PC-3 (cell line): ENCODE measurements around the gene POLR2L. TPM values are rescaled to one million over a fixed set of nuclear protein-coding genes. Genes with fewer than 3 reads are reported as not detected.
A peak's percentile ranks its signal among the peaks of the same experiment; 100 is the strongest.

Experiments
- ATAC-seq: fragments of 200-7000 bp; cut with Tn5 transposase; 2 replicates; pipeline ENCODE4 v1.9.1; 2020; ENCODE audit warnings: mild to moderate bottlenecking, moderate library complexity
- BruUV-seq: library from RNA; stranded (reverse); fragments of 400-500 nt; replicated peaks from 2 replicates; lab custom pipeline; 2021; lab: Mats Ljungman, UMichigan
- CTCF ChIA-PET: fragments of 300-600 bp; sonication (Branson Sonifier 250); formaldehyde crosslinking; loops from one replicate; lab custom pipeline; 2022; ENCODE audit warnings: antibody characterized with exemption; lab: Charles Lee
- POLR2A ChIA-PET: fragments of 300-600 bp; sonication (Branson Sonifier 250); formaldehyde crosslinking; loops from one replicate; lab custom pipeline; 2022; ENCODE audit warnings: antibody characterized with exemption; ENCODE audit not compliant: unreplicated experiment; lab: Charles Lee
- DNase-seq: peaks from one replicate; pipeline ENCODE4 v3.0.0-alpha.2; 2015
- H2AFZ ChIP-seq: fragments of 300-600 bp; sonication (generic); 2 replicates; pipeline ENCODE4 v1.6.0; 2016; ENCODE audit warnings: antibody characterized with exemption, low read length
- H3F3A ChIP-seq: fragments of 300-600 bp; sonication (generic); one replicate; pipeline ENCODE4 v1.6.0; 2017; ENCODE audit warnings: antibody characterized with exemption, low read length, control low read depth, mild to moderate bottlenecking; ENCODE audit not compliant: unreplicated experiment
- H3K27ac ChIP-seq: fragments of 300-600 bp; sonication (generic); 2 replicates; pipeline ENCODE4 v1.5.1; 2016; ENCODE audit warnings: mild to moderate bottlenecking, low read length
- H3K27me3 ChIP-seq: fragments of 300-600 bp; sonication (generic); 2 replicates; pipeline ENCODE4 v1.6.1; 2016; ENCODE audit warnings: low read length, mixed read lengths
- H3K36me3 ChIP-seq: fragments of 300-600 bp; sonication (generic); 2 replicates; pipeline ENCODE4 v1.6.1; 2016; ENCODE audit warnings: low read depth, mixed run types, low read length, mixed read lengths
- H3K4me1 ChIP-seq: fragments of 300-600 bp; sonication (generic); 2 replicates; pipeline ENCODE4 v1.5.1; 2016; ENCODE audit warnings: low read length; ENCODE audit not compliant: insufficient read depth
- H3K4me2 ChIP-seq: fragments of 300-600 bp; sonication (generic); 2 replicates; pipeline ENCODE4 v1.6.0; 2016; ENCODE audit warnings: low read length
- H3K4me3 ChIP-seq: fragments of 300-600 bp; sonication (generic); 2 replicates; pipeline ENCODE4 v1.5.1; 2016; ENCODE audit warnings: mild to moderate bottlenecking, low read length, mixed read lengths
- H3K79me2 ChIP-seq: fragments of 300-600 bp; sonication (generic); 2 replicates; pipeline ENCODE4 v1.6.1; 2017; ENCODE audit warnings: low read length, mixed read lengths
- H3K9ac ChIP-seq: fragments of 300-600 bp; sonication (generic); 2 replicates; pipeline ENCODE4 v1.6.0; 2016; ENCODE audit warnings: mild to moderate bottlenecking, low read length
- H3K9me2 ChIP-seq: fragments of 300-600 bp; sonication (generic); replicated peaks from 2 replicates; pipeline ENCODE4 v1.6.1; 2016; ENCODE audit warnings: mixed run types, low read length, mixed read lengths
- H3K9me3 ChIP-seq: fragments of 300-600 bp; sonication (generic); 2 replicates; pipeline ENCODE4 v1.6.1; 2016; ENCODE audit warnings: low read length, mixed read lengths
- H4K20me1 ChIP-seq: fragments of 300-600 bp; sonication (generic); 2 replicates; pipeline ENCODE4 v1.6.1; 2016; ENCODE audit warnings: low read length, mixed read lengths
- CTCF ChIP-seq: fragments of 300-600 bp; sonication (generic); conservative IDR thresholded peaks from 2 replicates; pipeline ENCODE4 v1.5.1; 2017; ENCODE audit warnings: antibody characterized with exemption, low read depth, mild to moderate bottlenecking, low read length
- EZH2 ChIP-seq: fragments of 300-600 bp; sonication (generic); IDR thresholded peaks from one replicate; pipeline ENCODE4 v1.6.1; 2017; ENCODE audit warnings: antibody characterized with exemption, mild to moderate bottlenecking, low read length; ENCODE audit not compliant: unreplicated experiment
- EZH2phosphoT487 ChIP-seq: fragments of 300-600 bp; sonication (generic); IDR thresholded peaks from 2 replicates; pipeline ENCODE4 v1.6.1; 2018; ENCODE audit warnings: mild to moderate bottlenecking, antibody characterized with exemption, low read length, borderline replicate concordance
- intact Hi-C: fragments of 100-400 bp; cut with micrococcal nuclease; formaldehyde crosslinking; loops from 2 replicates; pipeline ENCODE4 v1.9.0; 2023
- total RNA-seq: library from RNA; depleted of rRNA; stranded (reverse); fragments of >200 nt; gene quantifications from 2 replicates; pipeline ENCODE4 v1.2.3, GENCODE V29; 2014

The POLR2L gene
- total RNA-seq, 1 experiment from 2014 or later, result 1,148 TPM

DNA sequence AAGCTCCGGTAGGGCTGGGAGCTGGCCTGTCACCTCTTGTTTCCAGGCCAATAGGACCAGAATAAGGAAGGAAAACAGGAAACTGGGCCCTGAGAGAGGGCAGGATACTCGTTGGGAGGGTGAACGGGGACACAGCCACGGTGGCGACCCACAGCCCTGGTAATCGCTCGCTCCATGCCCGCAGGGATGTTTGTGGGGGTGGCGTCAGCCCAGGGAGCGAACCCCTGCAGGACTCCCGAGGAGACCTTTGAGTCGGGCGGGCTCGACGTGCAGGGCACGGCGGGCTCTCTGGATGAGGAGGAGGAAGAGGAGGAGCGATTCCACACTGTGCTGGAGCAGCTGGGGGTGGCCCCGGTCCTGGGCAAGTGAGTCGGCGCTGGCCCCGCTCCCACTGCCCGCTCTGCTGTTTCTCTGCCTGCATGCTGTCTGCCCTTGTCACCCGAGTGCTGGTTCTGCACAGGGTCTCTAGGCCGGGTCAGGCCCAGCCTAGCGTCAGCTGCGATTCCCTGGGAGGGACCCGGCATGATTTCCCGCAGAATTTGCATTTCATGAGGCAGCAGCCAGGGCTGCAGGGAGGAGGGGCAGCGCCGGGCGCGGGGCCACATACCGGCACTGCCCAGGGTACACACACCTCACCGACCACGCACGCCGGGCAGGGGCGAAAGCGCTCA, 13.0 kb downstream of the POLR2L start:
- no peak overlapping the region for H3K4me2 ChIP-seq
- POLR2A ChIA-PET, result no interaction called here
- CTCF ChIA-PET, result no interaction called here

DNA sequence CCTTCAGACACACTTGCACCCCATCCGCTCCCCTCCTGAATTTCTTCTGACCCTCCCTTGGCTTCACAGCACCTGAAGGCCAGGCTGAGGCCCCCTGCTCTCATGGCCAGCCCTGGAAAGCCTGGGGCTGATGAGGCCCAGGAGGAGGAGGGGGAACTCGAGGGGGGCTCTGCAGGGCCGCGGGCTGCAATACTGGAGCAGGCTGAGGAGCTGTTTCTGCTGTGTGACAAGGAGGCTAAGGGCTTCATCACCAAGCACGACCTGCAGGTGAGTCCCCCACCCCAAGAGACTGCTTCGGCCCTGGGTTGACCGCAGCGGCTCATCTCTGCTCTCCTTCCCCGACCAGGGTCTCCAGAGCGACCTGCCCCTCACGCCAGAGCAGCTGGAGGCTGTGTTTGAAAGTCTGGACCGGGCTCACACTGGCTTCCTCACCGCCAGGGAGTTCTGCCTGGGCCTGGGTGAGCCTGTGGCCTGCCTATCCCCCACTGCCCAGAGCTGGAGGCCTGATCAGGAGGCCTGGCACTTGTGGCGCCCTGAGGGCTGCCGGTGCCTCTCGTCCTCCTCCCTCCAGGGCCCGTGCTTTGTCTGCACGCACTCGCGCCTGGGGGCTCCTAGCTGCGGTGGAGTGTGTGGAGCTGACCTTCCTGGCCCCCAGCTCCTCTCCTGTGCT, 13.7 kb downstream of the POLR2L start:
- no peak for ATAC-seq
- CTCF ChIA-PET, result no interaction called here
- peaks cover 45% of the 10 kb centered on the region for H3K4me1 ChIP-seq
- no peak overlapping the region for H3K4me3 ChIP-seq
- POLR2A ChIA-PET, result no interaction called here
- BruUV-seq, result no TSS peak
- no peak overlapping the region for H3K4me2 ChIP-seq
- no peak overlapping the region for H3K9ac ChIP-seq
- no peaks in the 10 kb centered on the region for H4K20me1 ChIP-seq
- H3K9me3 ChIP-seq, result no peaks in the 10 kb centered on the region
- DNase-seq, result no peak
- H3K36me3 ChIP-seq, result no peaks in the 10 kb centered on the region
- H3K27me3 ChIP-seq, result no peaks in the 10 kb centered on the region
- intact Hi-C loops, result no loop called here
- TF ChIP-seq EZH2phosphoT487, result no peak
- no peak for TF ChIP-seq CTCF
- no peak for TF ChIP-seq EZH2
- H3F3A ChIP-seq, result no peaks in the 10 kb centered on the region
- no peak overlapping the region for H2AFZ ChIP-seq
- peaks cover 17% of the 10 kb centered on the region for H3K79me2 ChIP-seq
- no peaks in the 10 kb centered on the region for H3K9me2 ChIP-seq
- no peak overlapping the region for H3K27ac ChIP-seq

More for the DNA sequence above, 13.0 kb downstream of the POLR2L start:
- H3K27ac ChIP-seq, result no peak overlapping the region
- no peaks in the 10 kb centered on the region for H3K9me3 ChIP-seq
- no peak overlapping the region for H3K9ac ChIP-seq
- no peaks in the 10 kb centered on the region for H3F3A ChIP-seq
- H3K9me2 ChIP-seq, result no peaks in the 10 kb centered on the region
- H4K20me1 ChIP-seq, result no peaks in the 10 kb centered on the region
- TF ChIP-seq EZH2phosphoT487 (no peak), CTCF (no peak), EZH2 (no peak)
- intact Hi-C loops, result no loop called here
- no peak for ATAC-seq
- H3K36me3 ChIP-seq, result no peaks in the 10 kb centered on the region
- peaks cover 47% of the 10 kb centered on the region for H3K4me1 ChIP-seq
- no peak for DNase-seq
- H3K27me3 ChIP-seq, result no peaks in the 10 kb centered on the region
- H2AFZ ChIP-seq, result no peak overlapping the region
- BruUV-seq, result no TSS peak
- peaks cover 24% of the 10 kb centered on the region for H3K79me2 ChIP-seq
- H3K4me3 ChIP-seq, result no peak overlapping the region

- peak within 1 kb of the TSS; percentile 69 for H3K9ac ChIP-seq
- H3K27ac ChIP-seq, result peak within 1 kb of the TSS; percentile 52
- no peaks in the 10 kb centered on the region for H3F3A ChIP-seq
- peak within 1 kb of the TSS; percentile 76 for H3K4me3 ChIP-seq
- ATAC-seq (no peak; the same call in 1 of the 2 replicates), DNase-seq (no peak)
- ChIA-PET POLR2A (no interaction called here), CTCF (no interaction called here)
- no peaks in the 10 kb centered on the region for H3K36me3 ChIP-seq
- intact Hi-C loops, result no loop called here
- H3K27me3 ChIP-seq, result no peaks in the 10 kb centered on the region
- H3K4me2 ChIP-seq, result peak within 1 kb of the TSS; percentile 96
- H3K9me3 ChIP-seq, result no peaks in the 10 kb centered on the region
- peaks cover 45% of the 10 kb centered on the region for H3K4me1 ChIP-seq
- BruUV-seq, result no TSS peak
- TF ChIP-seq EZH2 (no peak), CTCF (no peak), EZH2phosphoT487 (no peak)
- H3K9me2 ChIP-seq, result no peaks in the 10 kb centered on the region
- no peaks in the 10 kb centered on the region for H4K20me1 ChIP-seq
- peaks cover 11% of the 10 kb centered on the region for H3K79me2 ChIP-seq
- peak within 1 kb of the TSS; percentile 78 for H2AFZ ChIP-seq
Measured at GRCh38 chr11:827897-828192, 14.5 kb downstream of the POLR2L start, which contains the start of gene CRACR2B. Gene CRACR2B (plus strand): TSS chr11:827919. CDS start chr11:828608, 689 bp downstream.
